Stromal cell of bone marrow (primary cell): ENCODE measurements around the gene NAB2.
"Not testable (repeated sequence)": the region's sequence is repeated elsewhere in the genome, so short reads cannot be mapped to it uniquely, and the experiment has no call there.

Experiments used
- DNase-seq: peaks from one replicate; pipeline ENCODE4 v3.0.0-alpha.2; 2012; ENCODE audit warnings: low read depth

NAB2 gene

GRCh38 chr12:57110104-57111030 is 21.5 kb downstream of the NAB2 start:
- no peak for DNase-seq

GRCh38 chr12:57111031-57111734 is 22.3 kb downstream of the NAB2 start, which contains the start of gene STAT6:
TSS of gene STAT6 (minus strand) at chr12:57111362. CDS start at chr12:57108278, 3,084 bp downstream.
- peak; percentile 82 for DNase-seq

- no peak for DNase-seq
These were observed 23.8 kb downstream of the NAB2 start for GRCh38 chr12:57112492-57113294.

- DNase-seq, result no peak
These were observed 27.8 kb downstream of the NAB2 start for GRCh38 chr12:57116580-57117281.

GRCh38 chr12:57118711-57119271 is 29.9 kb downstream of the NAB2 start:
- DNase-seq, result peak; percentile 61

- DNase-seq, result no peak
These were observed 30.6 kb downstream of the NAB2 start for GRCh38 chr12:57119294-57120085.

- DNase-seq, result not testable (repeated sequence)
These were observed 31.8 kb downstream of the NAB2 start for GRCh38 chr12:57120718-57121117.

- DNase-seq, result no peak
These were observed 34.9 kb downstream of the NAB2 start for GRCh38 chr12:57123813-57124212.

- no peak for DNase-seq
These were observed 35.5 kb downstream of the NAB2 start for GRCh38 chr12:57124261-57124877.

- DNase-seq, result no peak
These were observed 37.1 kb downstream of the NAB2 start for GRCh38 chr12:57126061-57126460.

GRCh38 chr12:57126561-57126960 is 37.6 kb downstream of the NAB2 start:
- no peak for DNase-seq

- DNase-seq, result no peak
These were observed 38.3 kb downstream of the NAB2 start for GRCh38 chr12:57127101-57127725.

GRCh38 chr12:57127726-57128518 is 39.0 kb downstream of the NAB2 start, which contains the start of gene LRP1:
TSS of gene LRP1 (plus strand) at chr12:57128483. CDS start at chr12:57128965, 482 bp downstream.
- DNase-seq, result peak; percentile 83

GRCh38 chr12:57128519-57129247 is 39.8 kb downstream of the NAB2 start:
- DNase-seq, result no peak

GRCh38 chr12:57129321-57129842 is 40.5 kb downstream of the NAB2 start:
- DNase-seq, result no peak

GRCh38 chr12:57129889-57130288 is 41.0 kb downstream of the NAB2 start:
- peak; percentile 71 for DNase-seq

GRCh38 chr12:57130941-57131340 is 42.0 kb downstream of the NAB2 start:
- no peak for DNase-seq
